NT2/D1 (cell line): ENCODE measurements around the gene TTC21B.

ENCODE experiments used
- DNase-seq: peaks from one replicate; pipeline ENCODE4 v3.0.0-alpha.2; 2011; ENCODE audit warnings: low read depth, low spot score
- H3K27me3 ChIP-seq: 2 replicates; pipeline ENCODE4 v1.6.0; 2011; ENCODE audit warnings: mild to moderate bottlenecking; ENCODE audit not compliant: insufficient read length, insufficient read depth
- H3K36me3 ChIP-seq: 2 replicates; pipeline ENCODE4 v1.6.1; 2011; ENCODE audit warnings: mild to moderate bottlenecking, low read length, mixed read lengths; ENCODE audit not compliant: insufficient read depth, insufficient read length
- H3K4me1 ChIP-seq: 2 replicates; pipeline ENCODE4 v1.5.1; 2011; ENCODE audit not compliant: insufficient read depth, insufficient read length
- H3K4me3 ChIP-seq: 2 replicates; pipeline ENCODE4 v1.5.1; 2011; ENCODE audit warnings: low read depth; ENCODE audit not compliant: insufficient read length
- H3K9ac ChIP-seq: 2 replicates; pipeline ENCODE4 v1.6.0; 2011; ENCODE audit warnings: low read depth; ENCODE audit not compliant: insufficient read length
- H3K9me3 ChIP-seq: 2 replicates; pipeline ENCODE4 v1.5.1; 2011; ENCODE audit warnings: mild to moderate bottlenecking, low read length; ENCODE audit not compliant: insufficient read depth
- SUZ12 ChIP-seq: IDR thresholded peaks from 2 replicates; pipeline ENCODE4 v1.6.1; 2011; ENCODE audit not compliant: insufficient read length, insufficient read depth; ENCODE audit errors: extremely low read depth
- YY1 ChIP-seq: IDR thresholded peaks from 2 replicates; pipeline ENCODE4 v1.6.1; 2011; ENCODE audit not compliant: insufficient read length, insufficient read depth
- ZNF274 ChIP-seq: IDR thresholded peaks from 2 replicates; pipeline ENCODE4 v1.6.1; 2011; ENCODE audit warnings: mild to moderate bottlenecking, low read depth, low read length

Gene TTC21B

GRCh38 chr2:165837122-165837521, 116.5 kb downstream of the TTC21B start:
- no peak overlapping the region for H3K9ac ChIP-seq
- H3K9me3 ChIP-seq: peaks cover 10% of the 10 kb centered on the region
- H3K36me3 ChIP-seq: no peaks in the 10 kb centered on the region
- no peak overlapping the region for H3K4me3 ChIP-seq
- no peak for DNase-seq
- H3K4me1 ChIP-seq: no peaks in the 10 kb centered on the region
- no peaks in the 10 kb centered on the region for H3K27me3 ChIP-seq
- no peak for TF ChIP-seq YY1
- TF ChIP-seq SUZ12: no peak
- TF ChIP-seq ZNF274: no peak

GRCh38 chr2:165835363-165835762, 118.2 kb downstream of the TTC21B start:
- Histone ChIP-seq H3K4me3 (no peak overlapping the region), H3K9me3 (peaks cover 10% of the 10 kb centered on the region), H3K4me1 (no peaks in the 10 kb centered on the region), H3K27me3 (no peaks in the 10 kb centered on the region), H3K36me3 (no peaks in the 10 kb centered on the region), H3K9ac (no peak overlapping the region)
- no peak for DNase-seq
- TF ChIP-seq ZNF274 (no peak), YY1 (no peak), SUZ12 (no peak)

GRCh38 chr2:165833156-165833555, 120.4 kb downstream of the TTC21B start:
- DNase-seq: no peak
- TF ChIP-seq ZNF274 (no peak), SUZ12 (no peak), YY1 (no peak)
- Histone ChIP-seq H3K4me3 (no peak overlapping the region), H3K27me3 (no peaks in the 10 kb centered on the region), H3K9me3 (0 out of 2 replicates have a peak, but pooled peaks cover 1% of the 10 kb centered on the region), H3K4me1 (no peaks in the 10 kb centered on the region), H3K9ac (no peak overlapping the region), H3K36me3 (no peaks in the 10 kb centered on the region)

GRCh38 chr2:165827921-165828276, 125.7 kb downstream of the TTC21B start:
- Histone ChIP-seq H3K9ac (no peak overlapping the region), H3K36me3 (no peaks in the 10 kb centered on the region), H3K27me3 (no peaks in the 10 kb centered on the region), H3K4me3 (no peak overlapping the region), H3K9me3 (no peaks in the 10 kb centered on the region), H3K4me1 (no peaks in the 10 kb centered on the region)
- TF ChIP-seq YY1 (no peak), SUZ12 (no peak), ZNF274 (no peak)
- no peak for DNase-seq

GRCh38 chr2:165827016-165827920, 126.3 kb downstream of the TTC21B start:
- TF ChIP-seq YY1 (no peak), ZNF274 (no peak), SUZ12 (no peak)
- H3K4me1 ChIP-seq: no peaks in the 10 kb centered on the region
- no peaks in the 10 kb centered on the region for H3K27me3 ChIP-seq

GRCh38 chr2:165825041-165825440, 128.5 kb downstream of the TTC21B start:
- Histone ChIP-seq H3K4me3 (no peak overlapping the region), H3K4me1 (no peaks in the 10 kb centered on the region), H3K9ac (no peak overlapping the region), H3K9me3 (no peaks in the 10 kb centered on the region), H3K36me3 (no peaks in the 10 kb centered on the region), H3K27me3 (no peaks in the 10 kb centered on the region)
- TF ChIP-seq YY1 (no peak), SUZ12 (no peak), ZNF274 (no peak)
- no peak for DNase-seq

More at GRCh38 chr2:165827016-165827920, 126.3 kb downstream of the TTC21B start:
- H3K9me3 ChIP-seq: no peaks in the 10 kb centered on the region
- H3K36me3 ChIP-seq: no peaks in the 10 kb centered on the region
- no peak for DNase-seq
- H3K9ac ChIP-seq: no peak overlapping the region
- H3K4me3 ChIP-seq: no peak overlapping the region
